PFSK-1 (cell line): ENCODE data around the gene CHSY3.

Experiments
- FOXP2 ChIP-seq: optimal IDR thresholded peaks from 2 replicates; pipeline ENCODE3; 2011; ENCODE audit warnings: borderline replicate concordance, control low read depth, inconsistent platforms; ENCODE audit not compliant: insufficient read depth; ENCODE audit errors: extremely low read length, extremely low read depth
- POLR2AphosphoS5 ChIP-seq: IDR thresholded peaks from 2 replicates; pipeline ENCODE4 v1.6.1; 2012; ENCODE audit warnings: low read depth, mild to moderate bottlenecking, control low read depth, low read length, moderate library complexity
- SIN3A ChIP-seq: IDR thresholded peaks from 2 replicates; pipeline ENCODE4 v1.6.1; 2012; ENCODE audit warnings: mild to moderate bottlenecking, low read length, moderate library complexity, borderline replicate concordance; ENCODE audit not compliant: insufficient read depth
- TAF1 ChIP-seq: IDR thresholded peaks from 2 replicates; pipeline ENCODE4 v1.6.1; 2012; ENCODE audit warnings: low read length, control low read depth, borderline replicate concordance; ENCODE audit not compliant: insufficient read depth
- TF ChIP-seq, protein P1 (sequence below), 2 experiments: IDR thresholded peaks; 2 replicates each; pipeline versions ENCODE4 v1.6.1 to v1.8.0; 2011 to 2012; ENCODE audit warnings: low read depth in 2 of 2, low read length in 2 of 2, control low read depth in 1 of 2, inconsistent platforms in 1 of 2, mild to moderate bottlenecking in 1 of 2, moderate library complexity in 1 of 2; ENCODE audit not compliant: insufficient read depth in 1 of 2

The CHSY3 gene

DNA sequence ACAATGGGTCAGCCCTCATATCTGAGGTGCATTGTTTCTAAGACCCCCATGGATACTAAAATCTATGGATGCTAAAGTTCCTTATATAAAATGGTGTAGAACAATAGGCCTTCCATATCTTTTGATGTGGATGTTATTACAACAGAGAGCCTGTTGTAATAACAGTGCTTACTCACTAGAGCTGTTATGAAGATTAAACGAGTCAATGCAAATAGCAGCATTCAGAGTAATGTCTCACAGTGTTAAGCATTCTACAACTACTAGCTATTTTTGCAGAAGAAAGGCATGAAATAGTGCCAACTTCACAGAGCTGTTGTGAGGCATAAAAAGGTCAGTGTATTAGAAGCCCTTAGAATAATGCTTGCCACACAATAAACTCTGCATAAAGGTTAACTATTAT lies 13.0 kb downstream of the CHSY3 start:
- TF ChIP-seq, protein P1, sequence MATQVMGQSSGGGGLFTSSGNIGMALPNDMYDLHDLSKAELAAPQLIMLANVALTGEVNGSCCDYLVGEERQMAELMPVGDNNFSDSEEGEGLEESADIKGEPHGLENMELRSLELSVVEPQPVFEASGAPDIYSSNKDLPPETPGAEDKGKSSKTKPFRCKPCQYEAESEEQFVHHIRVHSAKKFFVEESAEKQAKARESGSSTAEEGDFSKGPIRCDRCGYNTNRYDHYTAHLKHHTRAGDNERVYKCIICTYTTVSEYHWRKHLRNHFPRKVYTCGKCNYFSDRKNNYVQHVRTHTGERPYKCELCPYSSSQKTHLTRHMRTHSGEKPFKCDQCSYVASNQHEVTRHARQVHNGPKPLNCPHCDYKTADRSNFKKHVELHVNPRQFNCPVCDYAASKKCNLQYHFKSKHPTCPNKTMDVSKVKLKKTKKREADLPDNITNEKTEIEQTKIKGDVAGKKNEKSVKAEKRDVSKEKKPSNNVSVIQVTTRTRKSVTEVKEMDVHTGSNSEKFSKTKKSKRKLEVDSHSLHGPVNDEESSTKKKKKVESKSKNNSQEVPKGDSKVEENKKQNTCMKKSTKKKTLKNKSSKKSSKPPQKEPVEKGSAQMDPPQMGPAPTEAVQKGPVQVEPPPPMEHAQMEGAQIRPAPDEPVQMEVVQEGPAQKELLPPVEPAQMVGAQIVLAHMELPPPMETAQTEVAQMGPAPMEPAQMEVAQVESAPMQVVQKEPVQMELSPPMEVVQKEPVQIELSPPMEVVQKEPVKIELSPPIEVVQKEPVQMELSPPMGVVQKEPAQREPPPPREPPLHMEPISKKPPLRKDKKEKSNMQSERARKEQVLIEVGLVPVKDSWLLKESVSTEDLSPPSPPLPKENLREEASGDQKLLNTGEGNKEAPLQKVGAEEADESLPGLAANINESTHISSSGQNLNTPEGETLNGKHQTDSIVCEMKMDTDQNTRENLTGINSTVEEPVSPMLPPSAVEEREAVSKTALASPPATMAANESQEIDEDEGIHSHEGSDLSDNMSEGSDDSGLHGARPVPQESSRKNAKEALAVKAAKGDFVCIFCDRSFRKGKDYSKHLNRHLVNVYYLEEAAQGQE (IDR thresholded peaks at IDR 0.05; ENCODE audit: insufficient read depth in 1 of 2, low read depth in 2 of 2, low read length in 2 of 2): no peak
- TF ChIP-seq FOXP2 (no peak), TAF1 (no peak), SIN3A (no peak), POLR2AphosphoS5 (no peak)

DNA sequence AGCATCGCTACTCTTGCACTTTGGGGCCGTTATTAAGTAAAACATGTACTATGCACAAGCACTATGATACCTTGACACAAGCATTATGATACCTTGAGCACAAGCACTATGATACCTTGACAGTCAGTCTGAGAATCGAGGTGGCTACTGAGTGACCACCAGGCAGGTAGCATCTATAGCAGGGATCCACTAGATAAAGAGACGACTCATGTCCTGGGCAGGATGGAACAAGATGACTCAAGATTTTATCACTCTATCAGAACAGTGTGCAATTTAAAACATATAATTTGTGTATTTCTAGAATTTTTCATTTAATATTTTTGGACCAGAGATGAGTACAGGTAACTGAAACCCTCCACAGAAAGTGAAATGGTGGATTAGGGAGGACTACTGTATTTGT lies 16.9 kb downstream of the CHSY3 start:
- TF ChIP-seq SIN3A (no peak), FOXP2 (no peak), TAF1 (no peak), POLR2AphosphoS5 (no peak)
- TF ChIP-seq, protein P1 (IDR thresholded peaks at IDR 0.05; ENCODE audit: insufficient read depth in 1 of 2, low read depth in 2 of 2, low read length in 2 of 2): no peak

DNA sequence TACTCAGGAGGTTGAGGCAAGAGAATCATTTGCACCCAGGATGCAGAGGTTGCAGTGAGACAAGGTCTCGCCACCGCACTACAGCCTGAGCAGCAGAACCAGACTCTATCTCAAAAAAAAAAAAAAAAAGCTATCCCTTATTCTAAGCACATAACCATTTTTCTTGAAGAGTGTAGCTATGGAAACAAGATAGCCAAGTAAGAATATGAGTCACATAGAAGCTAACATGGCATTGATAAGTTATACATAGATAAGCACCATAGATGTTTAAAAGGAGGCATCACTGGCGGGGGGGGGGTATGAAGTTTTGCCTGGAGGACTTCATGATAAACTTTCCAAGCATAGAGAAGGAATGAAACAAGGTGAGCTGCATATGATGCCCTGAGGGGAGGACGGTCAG lies 26.0 kb downstream of the CHSY3 start:
- TF ChIP-seq FOXP2: no peak
- TF ChIP-seq SIN3A: no peak
- TF ChIP-seq, protein P1 (IDR thresholded peaks at IDR 0.05; ENCODE audit: insufficient read depth in 1 of 2, low read depth in 2 of 2, low read length in 2 of 2): no peak
- no peak for TF ChIP-seq TAF1
- TF ChIP-seq POLR2AphosphoS5: no peak

DNA sequence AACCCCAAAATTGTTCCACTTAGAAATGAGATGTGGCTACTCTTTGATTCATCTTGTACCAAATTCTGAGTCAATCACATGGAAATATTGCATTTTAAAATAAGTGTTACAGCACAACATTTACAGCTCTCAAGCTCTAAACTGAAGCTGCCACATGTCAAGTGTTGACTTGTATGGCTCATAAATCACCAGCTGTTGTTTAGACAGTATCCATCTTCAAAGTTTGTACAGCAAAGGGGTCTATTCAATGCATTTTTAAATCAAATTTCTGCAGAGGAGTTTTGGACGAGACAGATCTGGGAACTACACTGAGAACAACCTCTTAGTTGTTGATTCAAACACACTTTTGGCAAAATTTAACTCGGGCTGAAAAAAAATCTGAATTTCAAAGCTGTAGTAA lies 31.4 kb downstream of the CHSY3 start:
- TF ChIP-seq POLR2AphosphoS5 (no peak), TAF1 (no peak), FOXP2 (no peak)
- TF ChIP-seq, protein P1 (IDR thresholded peaks at IDR 0.05; ENCODE audit: insufficient read depth in 1 of 2, low read depth in 2 of 2, low read length in 2 of 2): no peak

DNA sequence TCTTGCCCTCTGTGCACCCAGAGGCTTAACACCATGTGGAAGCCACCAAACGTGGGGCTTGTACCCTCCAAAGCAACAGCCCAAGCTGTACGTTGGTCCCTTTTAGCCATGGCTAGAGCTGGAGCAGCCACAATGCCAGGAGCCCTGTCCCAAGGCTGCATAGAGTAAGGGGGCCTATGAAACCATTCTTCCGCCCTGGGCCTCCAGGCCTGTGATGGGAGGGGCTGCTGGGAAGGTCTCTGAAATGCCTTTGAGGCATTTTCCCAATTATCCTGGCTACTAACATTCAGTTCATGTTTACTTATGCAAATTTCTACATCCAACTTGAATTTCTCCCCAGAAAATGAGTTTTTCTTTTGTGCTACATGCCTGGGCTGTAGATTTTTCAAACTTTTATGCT lies 33.8 kb downstream of the CHSY3 start:
- TF ChIP-seq, protein P1 (IDR thresholded peaks at IDR 0.05; ENCODE audit: insufficient read depth in 1 of 2, low read depth in 2 of 2, low read length in 2 of 2): no peak
- TF ChIP-seq TAF1: no peak
- no peak for TF ChIP-seq POLR2AphosphoS5
- no peak for TF ChIP-seq SIN3A
- TF ChIP-seq FOXP2: no peak
